AG10803 (cell line): ENCODE data around the gene EEF1A1.
A peak's percentile ranks its signal among the peaks of the same experiment; 100 is the strongest.

Experiments used
- DNase-seq: peaks from one replicate; pipeline ENCODE4 v3.0.0; 2010; ENCODE audit warnings: low read depth
- H3K4me3 ChIP-seq: 2 replicates; pipeline ENCODE4 v1.5.1; 2011; ENCODE audit warnings: mild to moderate bottlenecking, low read length, control low read depth
- CTCF ChIP-seq: conservative IDR thresholded peaks from 2 replicates; pipeline ENCODE4 v1.5.1; 2011; ENCODE audit warnings: mild to moderate bottlenecking, low read length, control low read depth, inconsistent platforms

Gene EEF1A1

GRCh38 chr6:73516514-73517489 is 4.0 kb downstream of the EEF1A1 start:
- H3K4me3 ChIP-seq: peak overlapping the region; percentile 48
- no peak for TF ChIP-seq CTCF
- DNase-seq: no peak

- no peak overlapping the region for H3K4me3 ChIP-seq
- TF ChIP-seq CTCF: no peak
- DNase-seq: no peak
Measured at GRCh38 chr6:73515204-73515655, 5.6 kb downstream of the EEF1A1 start.

- no peak overlapping the region for H3K4me3 ChIP-seq
- no peak for TF ChIP-seq CTCF
- DNase-seq: no peak
Measured at GRCh38 chr6:73514746-73515110, 6.1 kb downstream of the EEF1A1 start.

- TF ChIP-seq CTCF: no peak
- no peak for DNase-seq
- H3K4me3 ChIP-seq: no peak overlapping the region
Measured at GRCh38 chr6:73513496-73513854, 7.4 kb downstream of the EEF1A1 start.

- H3K4me3 ChIP-seq: no peak overlapping the region
- DNase-seq: no peak
- TF ChIP-seq CTCF: no peak
Measured at GRCh38 chr6:73511796-73512195, 9.0 kb downstream of the EEF1A1 start.

GRCh38 chr6:73509851-73510250 is 11.0 kb downstream of the EEF1A1 start:
- no peak overlapping the region for H3K4me3 ChIP-seq
- no peak for TF ChIP-seq CTCF
- no peak for DNase-seq

GRCh38 chr6:73508776-73509175 is 12.1 kb downstream of the EEF1A1 start:
- H3K4me3 ChIP-seq: no peak overlapping the region
- DNase-seq: no peak
- TF ChIP-seq CTCF: no peak
